NK-92 treated with Interleukin-12 subunit alpha and Interleukin-12 subunit beta, amount 100 ng/mL, for 24 hours (cell line): Measurements from ENCODE around the gene TJP1.
A peak's percentile ranks its signal among the peaks of the same experiment; 100 is the strongest.
"Not testable (repeated sequence)": the region's sequence is repeated elsewhere in the genome, so short reads cannot be mapped to it uniquely, and the experiment has no call there.

Source experiments
- DNase-seq: peaks from one replicate; lab custom pipeline; 2025; lab: John Stamatoyannopoulos, UW

The TJP1 gene

GRCh38 chr15:29681166-29681845 lies 141.0 kb downstream of the TJP1 start:
- DNase-seq = no peak

GRCh38 chr15:29680465-29681165 lies 141.7 kb downstream of the TJP1 start:
- no peak for DNase-seq

- DNase-seq = no peak
Observed at GRCh38 chr15:29678504-29679034, 143.7 kb downstream of the TJP1 start.

GRCh38 chr15:29677871-29678461 lies 144.3 kb downstream of the TJP1 start:
- no peak for DNase-seq

GRCh38 chr15:29677455-29677854 lies 144.8 kb downstream of the TJP1 start:
- no peak for DNase-seq

GRCh38 chr15:29676961-29677402 lies 145.3 kb downstream of the TJP1 start:
- no peak for DNase-seq

GRCh38 chr15:29676374-29676960 lies 145.8 kb downstream of the TJP1 start:
- not testable (repeated sequence) for DNase-seq

GRCh38 chr15:29675791-29676301 lies 146.4 kb downstream of the TJP1 start:
- DNase-seq = no peak

- no peak for DNase-seq
Observed at GRCh38 chr15:29674661-29675533, 147.4 kb downstream of the TJP1 start.

GRCh38 chr15:29672923-29673809 lies 149.1 kb downstream of the TJP1 start:
- peak; percentile 55 for DNase-seq

- no peak for DNase-seq
Observed at GRCh38 chr15:29672446-29672845, 149.8 kb downstream of the TJP1 start.

GRCh38 chr15:29672046-29672445 lies 150.2 kb downstream of the TJP1 start:
- not testable (repeated sequence) for DNase-seq

- DNase-seq = no peak
Observed at GRCh38 chr15:29670998-29671981, 151.0 kb downstream of the TJP1 start.

GRCh38 chr15:29670266-29670665 lies 152.0 kb downstream of the TJP1 start:
- DNase-seq = no peak

- DNase-seq = no peak
Observed at GRCh38 chr15:29669823-29670222, 152.4 kb downstream of the TJP1 start.

- peak; percentile 50 for DNase-seq
Observed at GRCh38 chr15:29668120-29668602, 154.1 kb downstream of the TJP1 start.

GRCh38 chr15:29666241-29666640 lies 156.0 kb downstream of the TJP1 start:
- DNase-seq = no peak

- no peak for DNase-seq
Observed at GRCh38 chr15:29665444-29666003, 156.7 kb downstream of the TJP1 start.

GRCh38 chr15:29664406-29664805 lies 157.9 kb downstream of the TJP1 start:
- no peak for DNase-seq
